GM18499 (cell line): ENCODE results near the gene ZNF79.

Source experiments
- ATAC-seq: cut with Tn5 transposase; IDR thresholded peaks from one replicate; pipeline ENCODE4 v1.9.1; 2021; ENCODE audit warnings: moderate number of reproducible peaks; ENCODE audit not compliant: insufficient read depth, unreplicated experiment

The ZNF79 gene

GRCh38 chr9:127491516-127491915, 67.3 kb downstream of the ZNF79 start:
- ATAC-seq = no peak

DNA sequence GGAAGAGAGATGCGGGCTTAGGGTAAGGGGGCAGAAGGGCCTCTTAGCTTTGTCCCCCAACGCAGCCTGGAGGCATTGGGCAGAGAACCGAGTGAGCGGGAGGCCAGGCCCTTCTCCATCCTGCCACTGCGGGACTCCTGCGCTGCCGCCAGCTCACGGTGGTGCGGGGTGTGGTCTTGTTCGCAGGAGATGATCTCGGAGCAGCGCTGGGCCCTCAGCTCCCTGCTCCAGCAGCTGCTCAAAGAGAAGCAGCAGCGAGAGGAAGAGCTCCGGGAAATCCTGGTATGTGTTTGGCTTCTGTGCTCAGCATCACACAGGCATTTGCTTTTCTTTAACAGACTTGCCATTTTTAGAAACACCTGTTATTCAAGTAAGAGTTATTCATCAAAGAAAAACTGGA, 68.4 kb downstream of the ZNF79 start:
- ATAC-seq = no peak

DNA sequence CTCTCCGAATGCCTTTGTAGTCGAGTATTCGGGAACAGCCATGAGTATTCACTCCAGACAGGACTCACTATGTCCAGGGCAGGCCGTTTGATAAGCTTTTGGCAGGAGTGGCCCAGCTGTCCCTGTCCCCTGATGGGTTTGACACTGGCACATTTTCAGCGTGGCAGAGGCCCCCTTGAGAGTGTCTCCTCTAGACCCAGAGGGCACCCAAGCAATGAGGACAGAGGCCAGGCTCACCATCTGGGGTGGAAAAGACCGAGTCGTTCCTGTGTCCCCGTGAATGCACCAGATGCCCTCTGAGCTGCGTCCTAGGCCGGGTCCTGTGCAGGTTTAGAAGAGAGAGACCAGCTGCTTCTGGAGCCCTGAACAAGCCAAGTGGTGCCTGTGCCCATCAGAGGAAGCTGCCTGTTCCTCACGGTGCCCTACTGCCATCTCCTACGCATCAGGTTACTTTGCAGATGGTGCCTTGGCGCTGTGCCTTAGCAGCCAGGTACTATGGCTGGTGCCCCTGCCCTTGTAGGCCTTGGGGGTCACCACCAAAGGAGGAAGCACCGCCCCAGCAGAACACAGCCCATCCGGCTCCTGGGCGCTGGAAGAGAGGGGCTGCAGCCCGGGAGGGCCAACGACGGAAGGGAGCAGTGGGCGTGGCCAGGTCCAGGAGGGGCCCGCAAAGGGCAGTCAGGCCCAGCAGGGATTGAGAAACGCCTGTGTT, 69.6 kb downstream of the ZNF79 start:
- no peak for ATAC-seq

DNA sequence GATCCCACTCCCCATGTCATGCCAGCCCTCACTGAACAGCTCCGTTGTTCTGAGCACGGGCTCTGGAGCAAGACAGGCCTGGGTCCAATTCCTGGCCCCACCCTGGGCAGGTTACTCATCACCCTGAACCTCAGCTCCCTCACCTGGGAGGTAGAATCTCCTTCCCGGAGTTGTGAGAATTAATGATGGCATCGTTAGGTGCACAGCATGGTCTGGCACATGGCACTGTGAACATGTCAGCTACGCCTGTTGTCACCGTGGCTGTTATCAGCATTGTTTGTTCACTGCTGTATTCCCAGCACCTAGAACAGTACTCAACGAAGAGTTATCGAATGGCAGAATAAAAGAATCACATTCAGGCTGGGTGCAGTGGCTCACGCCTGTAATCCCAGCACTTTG, 70.1 kb downstream of the ZNF79 start:
- no peak for ATAC-seq
